Stimulated activated CD8-positive, alpha-beta memory T cell treated with anti-CD3 and anti-CD28 coated beads, Interleukin-7, amount 100 ng/mL, for 1 hour (primary cell): Measurements from ENCODE around the gene CORO2A.

Experiments used
- DNase-seq, 2 donors: peaks; one replicate each; pipeline ENCODE4 v3.0.0-alpha.2; 2020; ENCODE audit warnings: low read depth in 2 of 2

Gene CORO2A

GRCh38 chr9:98219794-98220370 lies 27.4 kb upstream of the CORO2A start:
- DNase-seq = no peak

- DNase-seq = no peak
Observed at GRCh38 chr9:98219364-98219716, 26.9 kb upstream of the CORO2A start.

- DNase-seq = no peak
Observed at GRCh38 chr9:98218562-98219363, 26.3 kb upstream of the CORO2A start.

GRCh38 chr9:98217255-98217654 lies 24.8 kb upstream of the CORO2A start:
- no peak for DNase-seq

- no peak for DNase-seq
Observed at GRCh38 chr9:98216391-98216790, 24.0 kb upstream of the CORO2A start.

- no peak for DNase-seq
Observed at GRCh38 chr9:98215821-98216220, 23.4 kb upstream of the CORO2A start.

GRCh38 chr9:98215271-98215670 lies 22.8 kb upstream of the CORO2A start:
- no peak for DNase-seq

GRCh38 chr9:98214811-98215210 lies 22.4 kb upstream of the CORO2A start:
- DNase-seq = no peak

GRCh38 chr9:98211260-98211659 lies 18.8 kb upstream of the CORO2A start:
- DNase-seq = no peak

- no peak for DNase-seq
Observed at GRCh38 chr9:98210435-98210834, 18.0 kb upstream of the CORO2A start.

- no peak for DNase-seq
Observed at GRCh38 chr9:98209530-98209929, 17.1 kb upstream of the CORO2A start.

- no peak for DNase-seq
Observed at GRCh38 chr9:98208635-98209034, 16.2 kb upstream of the CORO2A start.

- DNase-seq = no peak
Observed at GRCh38 chr9:98207606-98208005, 15.2 kb upstream of the CORO2A start.

- DNase-seq = no peak
Observed at GRCh38 chr9:98206754-98207153, 14.3 kb upstream of the CORO2A start.

- DNase-seq = no peak
Observed at GRCh38 chr9:98204692-98205091, 12.3 kb upstream of the CORO2A start.

- DNase-seq = no peak
Observed at GRCh38 chr9:98203153-98203552, 10.7 kb upstream of the CORO2A start.

GRCh38 chr9:98202252-98202651 lies 9.8 kb upstream of the CORO2A start:
- no peak for DNase-seq

- no peak for DNase-seq
Observed at GRCh38 chr9:98201749-98202148, 9.3 kb upstream of the CORO2A start.

GRCh38 chr9:98201102-98201501 lies 8.7 kb upstream of the CORO2A start:
- DNase-seq = no peak

GRCh38 chr9:98199388-98200033 lies 7.1 kb upstream of the CORO2A start:
- DNase-seq = no peak

- no peak for DNase-seq
Observed at GRCh38 chr9:98195671-98196070, 3.2 kb upstream of the CORO2A start.

GRCh38 chr9:98193336-98193944 lies 1.0 kb upstream of the CORO2A start:
- DNase-seq = no peak
